IMR-90 (cell line): Measurements from ENCODE around the gene GPR183. TPM values are rescaled to one million over a fixed set of nuclear protein-coding genes. Genes with fewer than 3 reads are reported as not detected.

Experiments
- ATAC-seq: fragments of 200-7000 bp; cut with Tn5 transposase; 2 replicates; pipeline ENCODE4 v1.9.1; 2020; ENCODE audit warnings: low read depth, mild to moderate bottlenecking, moderate library complexity
- BruUV-seq: library from RNA; stranded (reverse); fragments of 400-500 nt; replicated peaks from 2 replicates; lab custom pipeline; 2021; lab: Mats Ljungman, UMichigan
- CTCF ChIA-PET: fragments of 300-600 bp; formaldehyde crosslinking; extraction: SDS; loops from one replicate; lab custom pipeline; 2021; ENCODE audit warnings: antibody characterized with exemption; lab: Yijun Ruan, JAX
- POLR2A ChIA-PET: fragments of 300-600 bp; sonication (Branson Sonifier 250); formaldehyde crosslinking; loops from one replicate; lab custom pipeline; 2022; ENCODE audit warnings: antibody characterized with exemption; ENCODE audit not compliant: unreplicated experiment; lab: Charles Lee
- DNase-seq: peaks from one replicate; pipeline ENCODE4 v3.0.0; 2013
- H2AFZ ChIP-seq: replicated peaks from 2 replicates; pipeline ENCODE3; 2013; ENCODE audit warnings: low read length, mild to moderate bottlenecking; ENCODE audit not compliant: poor library complexity
- H2AK5ac ChIP-seq: 2 replicates; pipeline ENCODE4 v1.6.1; 2013; ENCODE audit warnings: low read depth, low read length, inconsistent platforms
- H2AK9ac ChIP-seq: replicated peaks from 2 replicates; pipeline ENCODE3; 2013; ENCODE audit warnings: mild to moderate bottlenecking, low read depth, low read length, moderate library complexity; ENCODE audit not compliant: poor library complexity
- H2BK120ac ChIP-seq: 2 replicates; pipeline ENCODE4 v1.6.1; 2013; ENCODE audit warnings: low read depth, low read length, inconsistent platforms
- H2BK15ac ChIP-seq: 3 replicates; pipeline ENCODE4 v1.6.1; 2013; ENCODE audit warnings: low read depth, low read length, inconsistent platforms
- H2BK20ac ChIP-seq: 2 replicates; pipeline ENCODE4 v1.6.1; 2013; ENCODE audit warnings: low read depth, mild to moderate bottlenecking, inconsistent platforms, low read length, moderate library complexity
- H2BK5ac ChIP-seq: 2 replicates; pipeline ENCODE4 v1.6.1; 2013; ENCODE audit warnings: mild to moderate bottlenecking, low read depth, low read length, inconsistent platforms; ENCODE audit not compliant: poor library complexity, severe bottlenecking
- H3K14ac ChIP-seq: replicated peaks from 2 replicates; pipeline ENCODE4 v1.6.1; 2013; ENCODE audit warnings: low read depth, low read length, inconsistent platforms
- H3K18ac ChIP-seq: 2 replicates; pipeline ENCODE4 v1.6.1; 2013; ENCODE audit warnings: low read depth, low read length, control low read depth
- H3K23ac ChIP-seq: 2 replicates; pipeline ENCODE4 v1.6.1; 2013; ENCODE audit warnings: low read depth, low read length, inconsistent platforms
- H3K27ac ChIP-seq: 2 replicates; pipeline ENCODE4 v1.5.1; 2013; ENCODE audit warnings: mild to moderate bottlenecking, control low read depth, low read length; ENCODE audit not compliant: insufficient read depth
- H3K27me3 ChIP-seq: 2 replicates; pipeline ENCODE4 v1.6.1; 2013; ENCODE audit warnings: low read length; ENCODE audit not compliant: control insufficient read depth, insufficient read depth
- H3K36me3 ChIP-seq: 2 replicates; pipeline ENCODE4 v1.6.1; 2013; ENCODE audit warnings: low read length, mixed read lengths; ENCODE audit not compliant: control insufficient read depth, insufficient read depth
- H3K4ac ChIP-seq: 2 replicates; pipeline ENCODE4 v1.6.1; 2013; ENCODE audit warnings: low read depth, low read length, inconsistent platforms
- H3K4me1 ChIP-seq: 2 replicates; pipeline ENCODE4 v1.6.1; 2013; ENCODE audit warnings: low read length, mixed read lengths; ENCODE audit not compliant: control insufficient read depth, insufficient read depth
- H3K4me2 ChIP-seq: 2 replicates; pipeline ENCODE4 v1.6.1; 2013; ENCODE audit warnings: low read depth, mild to moderate bottlenecking, control low read depth, low read length, moderate library complexity
- H3K4me3 ChIP-seq: 2 replicates; pipeline ENCODE4 v1.5.1; 2013; ENCODE audit warnings: low read depth, mild to moderate bottlenecking, control low read depth, low read length, moderate library complexity; ENCODE audit not compliant: insufficient read depth
- H3K56ac ChIP-seq: 2 replicates; pipeline ENCODE4 v1.6.1; 2013; ENCODE audit warnings: low read length, inconsistent platforms; ENCODE audit not compliant: insufficient read depth; ENCODE audit errors: extremely low read depth
- H3K79me1 ChIP-seq, 2 experiments: 2 replicates each; pipeline ENCODE4 v1.6.1; 2013; ENCODE audit warnings: low read length in 2 of 2, inconsistent platforms in 1 of 2, low read depth in 1 of 2
- H3K9ac ChIP-seq: 2 replicates; pipeline ENCODE4 v1.6.1; 2013; ENCODE audit warnings: low read depth, low read length, control low read depth
- H3K9me1 ChIP-seq: 2 replicates; pipeline ENCODE4 v1.6.1; 2013; ENCODE audit warnings: low read length, inconsistent platforms; ENCODE audit not compliant: insufficient read depth
- H3K9me3 ChIP-seq: 2 replicates; pipeline ENCODE4 v1.6.1; 2013; ENCODE audit warnings: low read length; ENCODE audit not compliant: control insufficient read depth, insufficient read depth
- H4K20me1 ChIP-seq: 2 replicates; pipeline ENCODE4 v1.6.1; 2013; ENCODE audit warnings: low read length, inconsistent platforms; ENCODE audit not compliant: insufficient read depth
- H4K5ac ChIP-seq: 2 replicates; pipeline ENCODE4 v1.6.1; 2013; ENCODE audit warnings: mild to moderate bottlenecking, low read depth, low read length, control low read depth
- H4K8ac ChIP-seq, 2 experiments: 2 replicates each; pipeline ENCODE4 v1.6.1; 2013; ENCODE audit warnings: low read depth in 2 of 2, low read length in 2 of 2, control low read depth in 1 of 2, inconsistent platforms in 1 of 2
- H4K91ac ChIP-seq: 2 replicates; pipeline ENCODE4 v1.6.1; 2013; ENCODE audit warnings: low read depth, low read length, inconsistent platforms; ENCODE audit not compliant: insufficient read depth
- BHLHE40 ChIP-seq: fragments of 150-350 bp; IDR thresholded peaks from 2 replicates; pipeline ENCODE4 v1.6.1; 2016; ENCODE audit warnings: mild to moderate bottlenecking, low read depth, low read length
- CEBPB ChIP-seq: IDR thresholded peaks from 2 replicates; pipeline ENCODE4 v1.6.1; 2012; ENCODE audit warnings: low read depth, low read length, improper control_type of control experiment
- CHD1 ChIP-seq: IDR thresholded peaks from 2 replicates; pipeline ENCODE4 v1.6.1; 2012; ENCODE audit warnings: low read depth, low read length, improper control_type of control experiment
- ELK1 ChIP-seq: fragments of 150-350 bp; IDR thresholded peaks from 2 replicates; pipeline ENCODE4 v1.6.1; 2016; ENCODE audit warnings: low read depth, mild to moderate bottlenecking, low read length, moderate library complexity, borderline replicate concordance
- FOS ChIP-seq: fragments of 150-350 bp; IDR thresholded peaks from 2 replicates; pipeline ENCODE4 v1.6.1; 2016; ENCODE audit warnings: low read depth, low read length
- MAFK ChIP-seq: IDR thresholded peaks from 2 replicates; pipeline ENCODE4 v1.6.1; 2012; ENCODE audit warnings: low read depth, low read length, improper control_type of control experiment
- MAZ ChIP-seq: IDR thresholded peaks from 2 replicates; pipeline ENCODE4 v1.6.1; 2012; ENCODE audit warnings: low read depth, mild to moderate bottlenecking, low read length, improper control_type of control experiment, moderate library complexity, borderline replicate concordance
- MXI1 ChIP-seq: IDR thresholded peaks from 2 replicates; pipeline ENCODE4 v1.6.1; 2012; ENCODE audit warnings: low read depth, mild to moderate bottlenecking, low read length, moderate library complexity, borderline replicate concordance
- RAD21 ChIP-seq: IDR thresholded peaks from 2 replicates; pipeline ENCODE4 v1.6.1; 2012; ENCODE audit warnings: low read length, improper control_type of control experiment
- RFX5 ChIP-seq: IDR thresholded peaks from 2 replicates; pipeline ENCODE4 v1.8.0; 2012; ENCODE audit warnings: low read depth, mild to moderate bottlenecking, low read length, moderate library complexity
- WGBS, 2 experiments: methylation state at CpG; one replicate each; pipeline versions ENCODE4 v1.1.5 to v1.1.7; 2013; ENCODE audit warnings: missing lambda C conversion rate in 2 of 2; ENCODE audit not compliant: insufficient read length in 1 of 2; ENCODE audit errors: extremely low coverage in 2 of 2; 5-methylcytosine and 5-hydroxymethylcytosine counted together
- dilution Hi-C: fragments of 300-500 bp; cut with HindIII; formaldehyde crosslinking; loops from one replicate; pipeline ENCODE4 v1.14.3; 2018; ENCODE audit warnings: low sequenced_read_pairs; ENCODE audit not compliant: unreplicated experiment
- in situ Hi-C: fragments of 300-500 bp; cut with MboI; formaldehyde crosslinking; loops from 3 replicates; pipeline ENCODE4 v1.14.3; 2019; ENCODE audit warnings: low sequenced_read_pairs, inconsistent platforms, mixed read lengths
- intact Hi-C: fragments of 100-400 bp; cut with micrococcal nuclease; formaldehyde crosslinking; loops from 2 replicates; pipeline ENCODE4 v1.10.0; 2022
- polyA plus RNA-seq, 3 experiments: library from polyadenylated mRNA; depleted of rRNA; stranded (reverse); fragments of >200 nt; gene quantifications; 2 replicates each; pipeline ENCODE4 v1.2.3, GENCODE V29; 2012; ENCODE audit warnings: low replicate concordance in 1 of 3
- total RNA-seq: library from RNA; depleted of rRNA; stranded (reverse); fragments of >200 nt; gene quantifications from 2 replicates; pipeline ENCODE4 v1.2.3, GENCODE V29; 2012
- TF ChIP-seq, protein P1 (sequence below): conservative IDR thresholded peaks from 2 replicates; pipeline ENCODE4 v1.5.1; 2012; ENCODE audit warnings: mild to moderate bottlenecking, low read depth, low read length, improper control_type of control experiment
- TF ChIP-seq, protein P2 (sequence below): fragments of 150-350 bp; IDR thresholded peaks from 2 replicates; pipeline ENCODE4 v1.6.1; 2017; ENCODE audit warnings: mild to moderate bottlenecking, antibody characterized with exemption, low read length, low read depth

The GPR183 gene
- total and polyA plus RNA-seq, 2 of the 4 experiments (the other 2 are of a cell fraction) = 0.18 to 0.31 TPM

DNA sequence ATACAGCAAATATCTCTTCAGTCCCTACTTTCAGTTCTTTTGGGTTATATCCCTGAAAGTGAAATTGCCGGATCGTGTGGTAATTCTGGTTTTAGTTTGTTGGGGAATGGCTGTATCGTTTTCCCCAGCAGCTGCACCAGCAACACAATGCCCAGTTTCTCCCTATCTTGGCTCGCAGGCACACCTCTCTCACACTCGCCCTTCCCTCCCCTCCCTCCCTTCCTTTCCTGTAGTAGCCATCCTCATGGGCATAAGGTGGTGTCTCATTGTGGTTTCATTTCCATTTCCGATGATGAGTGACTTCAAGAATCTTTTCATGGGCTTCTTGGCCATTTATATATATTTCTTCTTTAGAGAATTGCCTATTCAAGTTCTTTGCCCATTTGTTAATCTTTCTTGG lies 40.4 kb downstream of the GPR183 start:
- WGBS, 2 experiments = no CpG with 5 or more reads among the region's 6 CpGs
- no TSS peak for BruUV-seq
- H3K4ac ChIP-seq = no peak overlapping the region
- H3K9me1 ChIP-seq = no peaks in the 10 kb centered on the region
- H3K18ac ChIP-seq = no peak overlapping the region
- H3K4me2 ChIP-seq = no peak overlapping the region
- CTCF ChIA-PET = interaction anchor here (0.6 to 2.3 kb wide), 6 partner anchors 74 to 170 kb away, joined by 3 to 14 read pairs (median 5); no protein-coding TSS in a partner anchor
- DNase-seq (no peak), ATAC-seq (no peak)
- no peak overlapping the region for H2BK120ac ChIP-seq
- POLR2A ChIA-PET = no interaction called here
- H3K4me1 ChIP-seq = no peaks in the 10 kb centered on the region
- H3K9ac ChIP-seq = no peak overlapping the region
- H2BK15ac ChIP-seq = no peak overlapping the region
- dilution Hi-C loops = no loop called here
- H3K27ac ChIP-seq = no peak overlapping the region
- in situ Hi-C loops = no loop called here
- no peak overlapping the region for H4K8ac ChIP-seq
- no peak overlapping the region for H2AK9ac ChIP-seq
- intact Hi-C loops = loop anchor here (1.0 to 10.0 kb wide), 3 partner anchors 91 to 422 kb away; no protein-coding TSS in a partner anchor
- no peak overlapping the region for H4K5ac ChIP-seq
- H2BK5ac ChIP-seq = no peak overlapping the region
- no peak overlapping the region for H3K4me3 ChIP-seq
- H3K36me3 ChIP-seq = peaks cover 5% of the 10 kb centered on the region
- no peak overlapping the region for H2AK5ac ChIP-seq
- H3K27me3 ChIP-seq = no peaks in the 10 kb centered on the region
- H3K14ac ChIP-seq = no peak overlapping the region
- TF ChIP-seq RAD21 = no peak
- no peak for TF ChIP-seq BHLHE40
- no peak for TF ChIP-seq FOS
- TF ChIP-seq RFX5 = no peak
- TF ChIP-seq ELK1 = no peak
- no peak for TF ChIP-seq MXI1
- TF ChIP-seq, protein P1, sequence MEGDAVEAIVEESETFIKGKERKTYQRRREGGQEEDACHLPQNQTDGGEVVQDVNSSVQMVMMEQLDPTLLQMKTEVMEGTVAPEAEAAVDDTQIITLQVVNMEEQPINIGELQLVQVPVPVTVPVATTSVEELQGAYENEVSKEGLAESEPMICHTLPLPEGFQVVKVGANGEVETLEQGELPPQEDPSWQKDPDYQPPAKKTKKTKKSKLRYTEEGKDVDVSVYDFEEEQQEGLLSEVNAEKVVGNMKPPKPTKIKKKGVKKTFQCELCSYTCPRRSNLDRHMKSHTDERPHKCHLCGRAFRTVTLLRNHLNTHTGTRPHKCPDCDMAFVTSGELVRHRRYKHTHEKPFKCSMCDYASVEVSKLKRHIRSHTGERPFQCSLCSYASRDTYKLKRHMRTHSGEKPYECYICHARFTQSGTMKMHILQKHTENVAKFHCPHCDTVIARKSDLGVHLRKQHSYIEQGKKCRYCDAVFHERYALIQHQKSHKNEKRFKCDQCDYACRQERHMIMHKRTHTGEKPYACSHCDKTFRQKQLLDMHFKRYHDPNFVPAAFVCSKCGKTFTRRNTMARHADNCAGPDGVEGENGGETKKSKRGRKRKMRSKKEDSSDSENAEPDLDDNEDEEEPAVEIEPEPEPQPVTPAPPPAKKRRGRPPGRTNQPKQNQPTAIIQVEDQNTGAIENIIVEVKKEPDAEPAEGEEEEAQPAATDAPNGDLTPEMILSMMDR = no peak
- TF ChIP-seq MAZ = no peak
- TF ChIP-seq CHD1 = no peak
- TF ChIP-seq, protein P2, sequence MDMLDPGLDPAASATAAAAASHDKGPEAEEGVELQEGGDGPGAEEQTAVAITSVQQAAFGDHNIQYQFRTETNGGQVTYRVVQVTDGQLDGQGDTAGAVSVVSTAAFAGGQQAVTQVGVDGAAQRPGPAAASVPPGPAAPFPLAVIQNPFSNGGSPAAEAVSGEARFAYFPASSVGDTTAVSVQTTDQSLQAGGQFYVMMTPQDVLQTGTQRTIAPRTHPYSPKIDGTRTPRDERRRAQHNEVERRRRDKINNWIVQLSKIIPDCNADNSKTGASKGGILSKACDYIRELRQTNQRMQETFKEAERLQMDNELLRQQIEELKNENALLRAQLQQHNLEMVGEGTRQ = no peak
- TF ChIP-seq MAFK = no peak
- no peak for TF ChIP-seq CEBPB
- no peak overlapping the region for H2BK20ac ChIP-seq
- no peaks in the 10 kb centered on the region for H3K9me3 ChIP-seq
- peaks cover 5% of the 10 kb centered on the region; the same call in 1 of the 2 replicates for H4K20me1 ChIP-seq
- no peak overlapping the region for H4K91ac ChIP-seq
- no peak overlapping the region for H2AFZ ChIP-seq
- H3K79me1 ChIP-seq = no peaks in the 10 kb centered on the region; a peak in 2 of 4 replicates
- H3K23ac ChIP-seq = no peak overlapping the region
- H3K56ac ChIP-seq = no peak overlapping the region
